Esophagus muscularis mucosa (tissue), 4 donors: ENCODE data around the gene DEPDC5.

Source experiments
- EP300 ChIP-seq: sonication (generic); formaldehyde crosslinking; IDR thresholded peaks from one replicate; pipeline ENCODE4 v1.6.1; 2017; ENCODE audit warnings: antibody characterized with exemption
- POLR2A ChIP-seq: fragments of 450-650 bp; IDR thresholded peaks from one replicate; pipeline ENCODE4 v1.6.1; 2017; ENCODE audit warnings: antibody characterized with exemption, moderate library complexity, mild to moderate bottlenecking, low read depth
- POLR2AphosphoS5 ChIP-seq, 2 donors: sonication (generic); formaldehyde crosslinking; IDR thresholded peaks; one replicate each; pipeline ENCODE4 v1.6.1; 2017; ENCODE audit warnings: antibody characterized with exemption in 2 of 2
- TF ChIP-seq, protein P1 (sequence below), 3 experiments: fragments of 200-600 bp in 2 of 3; fragments of 450-650 bp in 1 of 3; sonication (generic) in 2 of 3; IDR thresholded peaks; one replicate each; pipeline ENCODE4 v1.5.1; 2017 to 2019; ENCODE audit warnings: antibody characterized with exemption in 3 of 3, mild to moderate bottlenecking in 2 of 3, moderate library complexity in 1 of 3

- TF ChIP-seq, protein P1, sequence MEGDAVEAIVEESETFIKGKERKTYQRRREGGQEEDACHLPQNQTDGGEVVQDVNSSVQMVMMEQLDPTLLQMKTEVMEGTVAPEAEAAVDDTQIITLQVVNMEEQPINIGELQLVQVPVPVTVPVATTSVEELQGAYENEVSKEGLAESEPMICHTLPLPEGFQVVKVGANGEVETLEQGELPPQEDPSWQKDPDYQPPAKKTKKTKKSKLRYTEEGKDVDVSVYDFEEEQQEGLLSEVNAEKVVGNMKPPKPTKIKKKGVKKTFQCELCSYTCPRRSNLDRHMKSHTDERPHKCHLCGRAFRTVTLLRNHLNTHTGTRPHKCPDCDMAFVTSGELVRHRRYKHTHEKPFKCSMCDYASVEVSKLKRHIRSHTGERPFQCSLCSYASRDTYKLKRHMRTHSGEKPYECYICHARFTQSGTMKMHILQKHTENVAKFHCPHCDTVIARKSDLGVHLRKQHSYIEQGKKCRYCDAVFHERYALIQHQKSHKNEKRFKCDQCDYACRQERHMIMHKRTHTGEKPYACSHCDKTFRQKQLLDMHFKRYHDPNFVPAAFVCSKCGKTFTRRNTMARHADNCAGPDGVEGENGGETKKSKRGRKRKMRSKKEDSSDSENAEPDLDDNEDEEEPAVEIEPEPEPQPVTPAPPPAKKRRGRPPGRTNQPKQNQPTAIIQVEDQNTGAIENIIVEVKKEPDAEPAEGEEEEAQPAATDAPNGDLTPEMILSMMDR (IDR thresholded peaks at IDR 0.05) = peak; percentile 26 to 50 (median 47)
- TF ChIP-seq POLR2A (no peak), POLR2AphosphoS5 (IDR thresholded peaks at IDR 0.05) (no peak), EP300 (no peak)
These were observed 193.5 kb downstream of the DEPDC5 start for GRCh38 chr22:31947296-31947695.
